ENCODE measurements around the gene CD5L. TPM values are rescaled to one million over a fixed set of nuclear protein-coding genes. Genes with fewer than 3 reads are reported as not detected.
A peak's percentile ranks its signal among the peaks of the same experiment; 100 is the strongest.

The CD5L gene
- total RNA-seq = not detected
- total RNA-seq (2013) = not detected
- total RNA-seq = 0 reads per million in 29 experiments

DNA sequence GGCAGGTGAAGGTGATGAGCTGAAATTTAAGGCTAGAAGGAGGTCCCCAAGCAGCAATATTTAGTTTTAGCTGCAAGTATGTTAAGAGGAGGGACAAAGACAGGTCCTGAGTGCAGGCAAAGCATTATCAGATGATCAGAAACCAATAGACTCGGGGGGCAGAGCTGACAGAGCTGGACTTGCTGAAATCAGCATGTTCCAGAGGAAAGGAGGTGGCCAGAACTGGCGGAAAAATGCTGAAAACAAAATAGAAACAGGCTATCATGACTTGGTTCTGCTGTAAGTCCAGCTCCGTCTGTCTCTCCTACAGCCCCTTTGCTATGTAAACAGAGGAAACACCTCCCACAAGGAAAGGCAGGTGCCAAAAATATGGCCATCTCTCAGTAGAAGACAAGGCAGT lies at the start of gene CD5L:
Gene CD5L (minus strand): TSS at position 101 of the 400 bp plus-strand sequence. CDS start 107 bp downstream, outside the sequence.
- ChIA-PET POLR2A (no interaction called here), CTCF (no interaction called here)
- Histone ChIP-seq H3K9me3 (no peaks in the 10 kb centered on the region), H3K36me3 (ENCODE audit: control insufficient read depth in 2 of 2, extremely low read depth in 1 of 2, insufficient read depth in 1 of 2, low read length in 1 of 2) (no peaks in the 10 kb centered on the region), H3K4me1 (ENCODE audit: control insufficient read depth in 1 of 2, extremely low read depth in 1 of 2, insufficient read depth in 2 of 2, low read length in 2 of 2) (peaks cover 0 to 2% of the 10 kb centered on the region in 2 experiments), H3K27ac (ENCODE audit: low read length) (no peak within 1 kb of the TSS), H3K27me3 (replicated peaks in 1 of 2; ENCODE audit: control insufficient read depth in 2 of 2, extremely low read depth in 1 of 2, insufficient read depth in 2 of 2, low read length in 1 of 2) (no peaks in the 10 kb centered on the region), H3K4me3 (ENCODE audit: control insufficient read depth in 1 of 2, extremely low read depth in 1 of 2, low read length in 1 of 2) (no peak within 1 kb of the TSS)
- Mint-ChIP-seq H3K36me3 (no peaks in the 10 kb centered on the region), H3K27ac (no peak within 1 kb of the TSS), H3K9me3 (no peaks in the 10 kb centered on the region), H3K4me3 (no peak within 1 kb of the TSS), H3K4me1 (peaks cover 0 to 4% (median 0%) of the 10 kb centered on the region in 3 donors), H3K27me3 (peaks cover 4 to 11% of the 10 kb centered on the region in 2 donors)
- DNase-seq = no peak
- ATAC-seq (replicated peaks in 1 of 4) = no peak
- 59% methylated on average over 2 of the region's 3 CpGs for WGBS (ENCODE audit: insufficient coverage)

DNA sequence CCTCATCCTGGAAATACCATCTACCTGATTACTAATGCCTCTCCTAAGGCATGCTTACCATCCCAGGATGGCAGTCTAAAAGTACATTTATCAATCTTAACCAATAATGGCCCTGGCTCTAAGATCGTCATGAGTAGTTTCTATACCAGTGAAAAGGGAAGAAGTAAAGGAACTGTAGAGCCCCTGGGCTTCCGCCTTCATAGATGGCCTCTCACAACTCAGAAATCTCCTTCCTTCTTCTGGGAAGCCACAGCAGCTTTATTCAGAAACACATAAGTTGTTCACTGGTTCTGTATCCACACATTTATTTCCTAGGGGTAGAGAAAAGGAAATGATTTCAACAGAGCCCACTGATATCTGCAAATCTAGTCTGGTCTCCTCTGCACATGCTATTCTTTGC lies 41.0 kb upstream of the CD5L start:
- Mint-ChIP-seq H3K9me3 (no peaks in the 10 kb centered on the region), H3K27ac (no peak overlapping the region), H3K4me1 (no peaks in the 10 kb centered on the region), H3K36me3 (no peaks in the 10 kb centered on the region), H3K4me3 (no peak overlapping the region), H3K27me3 (peaks cover 23 to 35% of the 10 kb centered on the region in 2 donors)
- no CpG with 5 or more reads among the region's 2 CpGs for WGBS (ENCODE audit: insufficient coverage)
- H3K9me3 ChIP-seq = no peaks in the 10 kb centered on the region
- no peaks in the 10 kb centered on the region for H3K27me3 ChIP-seq (replicated peaks in 1 of 2; ENCODE audit: control insufficient read depth in 2 of 2, extremely low read depth in 1 of 2, insufficient read depth in 2 of 2, low read length in 1 of 2)
- ChIA-PET POLR2A (no interaction called here), CTCF (no interaction called here)
- H3K4me3 ChIP-seq (ENCODE audit: control insufficient read depth in 1 of 2, extremely low read depth in 1 of 2, low read length in 1 of 2) = no peak overlapping the region
- no peak overlapping the region for H3K27ac ChIP-seq (ENCODE audit: low read length)
- ATAC-seq (replicated peaks in 1 of 4) (no peak), DNase-seq (no peak)
- no peaks in the 10 kb centered on the region for H3K36me3 ChIP-seq (ENCODE audit: control insufficient read depth in 2 of 2, extremely low read depth in 1 of 2, insufficient read depth in 1 of 2, low read length in 1 of 2)
- H3K4me1 ChIP-seq (ENCODE audit: control insufficient read depth in 1 of 2, extremely low read depth in 1 of 2, insufficient read depth in 2 of 2, low read length in 2 of 2) = no peaks in the 10 kb centered on the region

DNA sequence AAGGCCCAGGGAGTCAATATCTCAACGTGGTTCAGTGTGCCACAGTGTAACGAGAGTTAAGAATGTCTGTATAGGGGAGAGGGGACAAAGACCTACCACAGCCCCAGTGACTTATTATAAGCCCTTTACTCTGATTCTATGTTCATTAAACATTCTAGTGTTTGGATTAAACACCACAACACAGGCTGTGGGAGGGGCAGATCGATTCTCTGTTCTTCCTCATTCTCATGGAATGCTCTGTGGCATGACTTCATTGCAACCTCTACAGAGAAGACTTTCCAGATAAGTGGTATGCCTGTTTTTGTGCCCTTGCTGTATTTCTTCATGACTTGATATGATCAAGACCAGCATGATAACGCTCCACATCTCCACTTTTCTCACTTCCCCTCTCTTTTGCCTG lies 39.0 kb upstream of the CD5L start:
- Histone ChIP-seq H3K27me3 (replicated peaks in 1 of 2; ENCODE audit: control insufficient read depth in 2 of 2, extremely low read depth in 1 of 2, insufficient read depth in 2 of 2, low read length in 1 of 2) (no peaks in the 10 kb centered on the region), H3K9me3 (no peaks in the 10 kb centered on the region), H3K4me3 (ENCODE audit: control insufficient read depth in 1 of 2, extremely low read depth in 1 of 2, low read length in 1 of 2) (no peak overlapping the region), H3K4me1 (ENCODE audit: control insufficient read depth in 1 of 2, extremely low read depth in 1 of 2, insufficient read depth in 2 of 2, low read length in 2 of 2) (no peaks in the 10 kb centered on the region), H3K36me3 (ENCODE audit: control insufficient read depth in 2 of 2, extremely low read depth in 1 of 2, insufficient read depth in 1 of 2, low read length in 1 of 2) (no peaks in the 10 kb centered on the region), H3K27ac (ENCODE audit: low read length) (no peak overlapping the region)
- CTCF ChIA-PET = no interaction called here
- H3K9me3 Mint-ChIP-seq = no peaks in the 10 kb centered on the region
- no CpG with 5 or more reads among the region's 4 CpGs for whole genome bisulfite sequencing (ENCODE audit: insufficient coverage)
- ATAC-seq (replicated peaks in 1 of 4) = no peak
- no peaks in the 10 kb centered on the region for H3K4me1 Mint-ChIP-seq
- POLR2A ChIA-PET = no interaction called here
- H3K27me3 Mint-ChIP-seq = peaks cover 16 to 39% of the 10 kb centered on the region in 2 donors
- DNase-seq = no peak
- no peaks in the 10 kb centered on the region for H3K36me3 Mint-ChIP-seq
- no peak overlapping the region for H3K4me3 Mint-ChIP-seq
- H3K27ac Mint-ChIP-seq = no peak overlapping the region

DNA sequence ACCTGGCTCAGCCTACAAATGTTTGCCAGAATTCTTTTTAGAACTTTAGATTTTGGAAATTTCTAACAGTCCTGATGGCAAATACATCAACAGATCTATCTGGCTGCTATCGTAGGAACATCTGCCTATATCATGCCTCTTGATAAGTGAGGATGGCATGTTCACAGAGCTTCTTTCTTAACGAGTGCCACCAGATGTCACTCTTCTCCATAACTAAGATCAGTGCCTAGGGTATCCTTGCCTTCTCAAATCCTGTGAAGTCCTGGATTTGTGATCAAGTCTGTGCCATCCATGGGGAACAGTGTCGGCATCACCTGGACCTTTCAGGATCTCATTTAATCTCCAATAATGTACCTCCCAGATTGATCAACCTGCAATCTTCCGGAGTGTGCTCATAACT lies 36.5 kb upstream of the CD5L start:
- no peaks in the 10 kb centered on the region for H3K27me3 ChIP-seq (replicated peaks in 1 of 2; ENCODE audit: control insufficient read depth in 2 of 2, extremely low read depth in 1 of 2, insufficient read depth in 2 of 2, low read length in 1 of 2)
- Mint-ChIP-seq H3K4me1 (no peaks in the 10 kb centered on the region), H3K36me3 (no peaks in the 10 kb centered on the region), H3K27ac (no peak overlapping the region), H3K9me3 (no peaks in the 10 kb centered on the region), H3K27me3 (peaks cover 12 to 27% of the 10 kb centered on the region in 2 donors), H3K4me3 (no peak overlapping the region)
- no peak overlapping the region for H3K4me3 ChIP-seq (ENCODE audit: control insufficient read depth in 1 of 2, extremely low read depth in 1 of 2, low read length in 1 of 2)
- no peaks in the 10 kb centered on the region for H3K36me3 ChIP-seq (ENCODE audit: control insufficient read depth in 2 of 2, extremely low read depth in 1 of 2, insufficient read depth in 1 of 2, low read length in 1 of 2)
- ChIA-PET POLR2A (no interaction called here), CTCF (no interaction called here)
- H3K9me3 ChIP-seq = no peaks in the 10 kb centered on the region
- ATAC-seq (replicated peaks in 1 of 4) (no peak), DNase-seq (peak in 1 of 35 experiments; percentile 2)
- 69% methylated on average over 2 of the region's 4 CpGs for WGBS (ENCODE audit: insufficient coverage)
- no peaks in the 10 kb centered on the region for H3K4me1 ChIP-seq (ENCODE audit: control insufficient read depth in 1 of 2, extremely low read depth in 1 of 2, insufficient read depth in 2 of 2, low read length in 2 of 2)
- no peak overlapping the region for H3K27ac ChIP-seq (ENCODE audit: low read length)

DNA sequence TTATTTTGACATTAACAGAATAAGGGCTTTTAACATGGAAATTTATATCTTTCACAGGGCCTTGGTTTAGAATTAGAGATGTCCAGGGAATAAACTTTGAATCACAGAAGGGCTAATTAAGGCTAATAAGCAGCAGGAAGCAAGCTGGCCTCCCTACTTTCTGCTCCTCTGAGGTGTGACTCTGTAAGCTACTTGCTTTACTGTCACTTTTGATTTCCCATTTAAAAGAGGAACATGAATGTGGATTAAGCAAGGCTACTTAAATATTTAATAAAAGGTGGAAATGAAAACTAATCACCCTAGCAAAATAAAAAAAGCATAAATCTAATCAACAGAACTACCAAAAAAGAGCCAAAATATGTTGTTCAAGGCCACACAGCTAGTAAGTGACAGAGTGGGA lies 28.9 kb upstream of the CD5L start:
- ATAC-seq (replicated peaks in 1 of 4) = no peak
- H3K4me3 Mint-ChIP-seq = no peak overlapping the region

DNA sequence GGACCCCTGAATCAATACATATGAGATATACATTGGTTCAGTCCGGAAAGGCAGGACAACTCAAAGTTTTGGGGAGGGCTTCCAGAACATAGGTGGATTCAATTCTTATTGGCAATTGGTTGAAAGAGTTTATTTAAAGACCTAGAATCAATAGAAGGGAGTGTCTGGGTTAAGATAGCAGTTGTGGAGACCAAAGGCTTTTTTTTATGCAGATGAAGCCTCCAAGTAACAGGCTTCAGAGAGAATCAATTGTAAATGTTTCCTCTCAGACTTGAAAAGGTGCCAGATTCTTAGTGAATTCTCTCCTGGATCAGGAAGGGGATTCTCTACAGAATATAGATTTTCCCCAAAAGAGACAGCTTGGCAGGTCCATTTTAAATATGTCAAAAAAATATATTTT lies 27.0 kb upstream of the CD5L start:
- H3K27me3 ChIP-seq (replicated peaks in 1 of 2; ENCODE audit: control insufficient read depth in 2 of 2, extremely low read depth in 1 of 2, insufficient read depth in 2 of 2, low read length in 1 of 2) = peaks cover 0 to 3% of the 10 kb centered on the region in 2 experiments
- H3K9me3 Mint-ChIP-seq = no peaks in the 10 kb centered on the region
- no peaks in the 10 kb centered on the region for H3K9me3 ChIP-seq
- no peaks in the 10 kb centered on the region for H3K36me3 Mint-ChIP-seq
- POLR2A ChIA-PET = no interaction called here
- H3K36me3 ChIP-seq (ENCODE audit: control insufficient read depth in 2 of 2, extremely low read depth in 1 of 2, insufficient read depth in 1 of 2, low read length in 1 of 2) = no peaks in the 10 kb centered on the region
- H3K4me1 ChIP-seq (ENCODE audit: control insufficient read depth in 1 of 2, extremely low read depth in 1 of 2, insufficient read depth in 2 of 2, low read length in 2 of 2) = no peaks in the 10 kb centered on the region
- no CpG with 5 or more reads among the region's 1 CpG for WGBS (ENCODE audit: insufficient coverage)
- H3K27ac Mint-ChIP-seq = no peak overlapping the region
- ATAC-seq (replicated peaks in 1 of 4) (no peak), DNase-seq (no peak)
- no peaks in the 10 kb centered on the region for H3K4me1 Mint-ChIP-seq
- H3K4me3 ChIP-seq (ENCODE audit: control insufficient read depth in 1 of 2, extremely low read depth in 1 of 2, low read length in 1 of 2) = no peak overlapping the region
- CTCF ChIA-PET = no interaction called here
- no peak overlapping the region for H3K27ac ChIP-seq (ENCODE audit: low read length)
- peaks cover 12 to 15% of the 10 kb centered on the region in 2 donors for H3K27me3 Mint-ChIP-seq
- H3K4me3 Mint-ChIP-seq = no peak overlapping the region

More for the DNA sequence above, 28.9 kb upstream of the CD5L start:
- peaks cover 8 to 11% of the 10 kb centered on the region in 2 donors for H3K27me3 Mint-ChIP-seq
- Histone ChIP-seq H3K36me3 (ENCODE audit: control insufficient read depth in 2 of 2, extremely low read depth in 1 of 2, insufficient read depth in 1 of 2, low read length in 1 of 2) (no peaks in the 10 kb centered on the region), H3K4me3 (ENCODE audit: control insufficient read depth in 1 of 2, extremely low read depth in 1 of 2, low read length in 1 of 2) (no peak overlapping the region), H3K9me3 (no peaks in the 10 kb centered on the region), H3K27ac (ENCODE audit: low read length) (no peak overlapping the region), H3K27me3 (replicated peaks in 1 of 2; ENCODE audit: control insufficient read depth in 2 of 2, extremely low read depth in 1 of 2, insufficient read depth in 2 of 2, low read length in 1 of 2) (peaks cover 0 to 3% of the 10 kb centered on the region in 2 experiments), H3K4me1 (ENCODE audit: control insufficient read depth in 1 of 2, extremely low read depth in 1 of 2, insufficient read depth in 2 of 2, low read length in 2 of 2) (no peaks in the 10 kb centered on the region)
- H3K9me3 Mint-ChIP-seq = no peaks in the 10 kb centered on the region
- no peaks in the 10 kb centered on the region for H3K4me1 Mint-ChIP-seq
- no peaks in the 10 kb centered on the region for H3K36me3 Mint-ChIP-seq
- H3K27ac Mint-ChIP-seq = no peak overlapping the region
- ChIA-PET CTCF (no interaction called here), POLR2A (no interaction called here)
- DNase-seq = no peak

All from T-cell (primary cell).